Measurements from ENCODE around the gene HGF. TPM values are rescaled to one million over a fixed set of nuclear protein-coding genes. Genes with fewer than 3 reads are reported as not detected.

The HGF gene
- total RNA-seq, 1 donor from 2014 or later: not detected

- H3K4me3 ChIP-seq (ENCODE audit: low read depth, low read length): no peak overlapping the region
- DNase-seq (ENCODE audit: low read depth): no peak
- TF ChIP-seq, protein P1, sequence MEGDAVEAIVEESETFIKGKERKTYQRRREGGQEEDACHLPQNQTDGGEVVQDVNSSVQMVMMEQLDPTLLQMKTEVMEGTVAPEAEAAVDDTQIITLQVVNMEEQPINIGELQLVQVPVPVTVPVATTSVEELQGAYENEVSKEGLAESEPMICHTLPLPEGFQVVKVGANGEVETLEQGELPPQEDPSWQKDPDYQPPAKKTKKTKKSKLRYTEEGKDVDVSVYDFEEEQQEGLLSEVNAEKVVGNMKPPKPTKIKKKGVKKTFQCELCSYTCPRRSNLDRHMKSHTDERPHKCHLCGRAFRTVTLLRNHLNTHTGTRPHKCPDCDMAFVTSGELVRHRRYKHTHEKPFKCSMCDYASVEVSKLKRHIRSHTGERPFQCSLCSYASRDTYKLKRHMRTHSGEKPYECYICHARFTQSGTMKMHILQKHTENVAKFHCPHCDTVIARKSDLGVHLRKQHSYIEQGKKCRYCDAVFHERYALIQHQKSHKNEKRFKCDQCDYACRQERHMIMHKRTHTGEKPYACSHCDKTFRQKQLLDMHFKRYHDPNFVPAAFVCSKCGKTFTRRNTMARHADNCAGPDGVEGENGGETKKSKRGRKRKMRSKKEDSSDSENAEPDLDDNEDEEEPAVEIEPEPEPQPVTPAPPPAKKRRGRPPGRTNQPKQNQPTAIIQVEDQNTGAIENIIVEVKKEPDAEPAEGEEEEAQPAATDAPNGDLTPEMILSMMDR (conservative IDR thresholded peaks at IDR 0.05; ENCODE audit: low read depth, low read length): no peak
These were observed 77.5 kb downstream of the HGF start for GRCh38 chr7:81692146-81692905.

DNA sequence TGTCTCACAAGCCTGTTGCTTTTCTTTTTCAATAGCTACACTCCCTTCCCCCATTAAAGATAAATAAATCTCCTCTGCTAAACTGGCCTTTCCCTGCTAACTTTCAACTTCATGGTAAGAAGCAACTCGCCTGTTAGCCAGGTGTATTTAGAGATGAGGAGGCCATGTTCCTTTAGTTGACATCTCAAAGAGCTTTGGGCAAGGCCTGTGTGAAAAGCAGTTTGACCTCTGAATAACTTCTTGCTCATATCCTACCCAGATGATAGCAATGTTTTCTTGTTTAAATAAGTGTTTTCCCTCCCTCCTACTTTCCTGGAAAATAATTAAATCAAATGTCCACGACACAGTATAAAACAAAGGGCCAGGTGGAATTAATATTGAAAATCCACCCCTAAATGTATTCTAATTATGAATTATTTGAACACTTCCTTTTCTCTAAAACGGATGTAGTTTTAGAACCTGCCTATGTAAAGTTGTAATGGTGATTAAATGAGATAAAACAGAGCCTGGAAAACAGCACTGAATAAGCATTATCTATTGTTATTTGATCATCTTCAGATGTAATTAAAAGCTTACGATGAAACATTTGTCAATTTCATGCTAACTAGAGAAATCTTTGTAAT is 78.5 kb downstream of the HGF start:
- H3K4me3 ChIP-seq (ENCODE audit: low read depth, low read length): no peak overlapping the region
- TF ChIP-seq, protein P1 (conservative IDR thresholded peaks at IDR 0.05; ENCODE audit: low read depth, low read length): no peak
- DNase-seq (ENCODE audit: low read depth): no peak

GRCh38 chr7:81690688-81691087 is 79.2 kb downstream of the HGF start:
- DNase-seq (ENCODE audit: low read depth): no peak
- H3K4me3 ChIP-seq (ENCODE audit: low read depth, low read length): no peak overlapping the region
- TF ChIP-seq, protein P1 (conservative IDR thresholded peaks at IDR 0.05; ENCODE audit: low read depth, low read length): no peak

- no peak overlapping the region for H3K4me3 ChIP-seq (ENCODE audit: low read depth, low read length)
- TF ChIP-seq, protein P1 (conservative IDR thresholded peaks at IDR 0.05; ENCODE audit: low read depth, low read length): no peak
- DNase-seq (ENCODE audit: low read depth): no peak
These were observed 79.6 kb downstream of the HGF start for GRCh38 chr7:81690251-81690650.

GRCh38 chr7:81688622-81689411 is 81.0 kb downstream of the HGF start:
- DNase-seq (ENCODE audit: low read depth): no peak
- TF ChIP-seq, protein P1 (conservative IDR thresholded peaks at IDR 0.05; ENCODE audit: low read depth, low read length): no peak
- no peak overlapping the region for H3K4me3 ChIP-seq (ENCODE audit: low read depth, low read length)

DNA sequence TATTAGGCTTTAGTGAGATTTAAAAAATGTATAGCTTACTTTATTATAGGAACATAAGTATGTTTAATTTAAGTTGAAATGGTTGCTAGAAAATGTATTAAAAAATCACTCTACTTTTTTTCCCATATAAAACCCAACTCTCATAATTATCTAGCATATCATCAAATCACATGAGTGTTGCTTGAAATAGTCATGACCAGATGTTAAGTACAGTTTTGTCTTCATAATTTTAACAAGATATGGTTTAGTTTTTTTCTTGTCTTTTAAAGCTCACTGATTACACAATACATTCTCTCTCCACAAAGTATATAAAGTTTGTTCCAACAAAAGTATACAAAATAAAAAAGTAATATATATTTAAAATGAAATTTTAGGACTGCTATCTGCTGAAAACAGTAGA is 82.8 kb downstream of the HGF start:
- no peak for DNase-seq (ENCODE audit: low read depth)
- TF ChIP-seq, protein P1 (conservative IDR thresholded peaks at IDR 0.05; ENCODE audit: low read depth, low read length): no peak
- H3K4me3 ChIP-seq (ENCODE audit: low read depth, low read length): no peak overlapping the region

Measured in epithelial cell of proximal tubule (primary cell).